DMS53 (cell line): ENCODE data around the gene TAPBP.

Source experiments
- DNase-seq: peaks from one replicate; lab custom pipeline; 2025; lab: John Stamatoyannopoulos, UW

Gene TAPBP

GRCh38 chr6:33319939-33320314, 6.0 kb upstream of the TAPBP start:
- no peak for DNase-seq

GRCh38 chr6:33318426-33319073, 4.7 kb upstream of the TAPBP start:
- no peak for DNase-seq

GRCh38 chr6:33317669-33318425, 4.0 kb upstream of the TAPBP start, which contains the start of gene ZBTB22:
Gene ZBTB22 (minus strand): TSS chr6:33317744. CDS start chr6:33316916, 828 bp downstream.
- peak; percentile 100 for DNase-seq

GRCh38 chr6:33317419-33317668, 3.5 kb upstream of the TAPBP start:
- DNase-seq = peak; percentile 87

- peak; percentile 54 for DNase-seq
Measured at GRCh38 chr6:33316603-33317418, 2.9 kb upstream of the TAPBP start.

- no peak for DNase-seq
Measured at GRCh38 chr6:33315793-33316602, 2.1 kb upstream of the TAPBP start.

GRCh38 chr6:33314943-33315792, 1.3 kb upstream of the TAPBP start:
- peak; percentile 87 for DNase-seq

- DNase-seq = peak; percentile 91
Measured at GRCh38 chr6:33314515-33314942, 651 bp upstream of the TAPBP start.

- DNase-seq = peak; percentile 72
Measured at GRCh38 chr6:33313105-33313708, 671 bp downstream of the TAPBP start.

- peak; percentile 91 for DNase-seq
Measured at GRCh38 chr6:33312361-33313104, 1.3 kb downstream of the TAPBP start.

GRCh38 chr6:33306356-33306755, 7.5 kb downstream of the TAPBP start:
- no peak for DNase-seq

GRCh38 chr6:33305052-33305451, 8.8 kb downstream of the TAPBP start:
- no peak for DNase-seq

GRCh38 chr6:33304216-33304615, 9.7 kb downstream of the TAPBP start:
- no peak for DNase-seq

GRCh38 chr6:33301877-33302276, 12.0 kb downstream of the TAPBP start:
- DNase-seq = no peak

GRCh38 chr6:33299237-33299944, 14.5 kb downstream of the TAPBP start:
- peak; percentile 98 for DNase-seq

- DNase-seq = peak; percentile 84
Measured at GRCh38 chr6:33298773-33299236, 15.1 kb downstream of the TAPBP start, which contains the start of gene RGL2. Gene RGL2 (minus strand): TSS chr6:33298942. CDS start chr6:33298610, 332 bp downstream.

- DNase-seq = peak; percentile 88
Measured at GRCh38 chr6:33297956-33298772, 15.7 kb downstream of the TAPBP start.

GRCh38 chr6:33297406-33297955, 16.4 kb downstream of the TAPBP start:
- DNase-seq = peak; percentile 71
